ENCODE measurements around the gene CAT.

CAT gene

GRCh38 chr11:34432822-34433221 lies 5.9 kb upstream of the CAT start:
- no peak for TF ChIP-seq TAF1 (IDR thresholded peaks at IDR 0.05; ENCODE audit: borderline replicate concordance, insufficient read depth, low read length)
- no peak for TF ChIP-seq REST (IDR thresholded peaks at IDR 0.05; ENCODE audit: insufficient read depth in 1 of 2, low read depth in 2 of 2, low read length in 2 of 2)
- TF ChIP-seq SIN3A (IDR thresholded peaks at IDR 0.05; ENCODE audit: borderline replicate concordance, insufficient read depth, low read length) = no peak
- TF ChIP-seq POLR2AphosphoS5 (IDR thresholded peaks at IDR 0.05; ENCODE audit: low read depth, low read length) = no peak
- TF ChIP-seq FOXP2 (optimal IDR thresholded peaks at IDR 0.05; ENCODE audit: borderline replicate concordance, extremely low read depth, extremely low read length, insufficient read depth) = no peak

DNA sequence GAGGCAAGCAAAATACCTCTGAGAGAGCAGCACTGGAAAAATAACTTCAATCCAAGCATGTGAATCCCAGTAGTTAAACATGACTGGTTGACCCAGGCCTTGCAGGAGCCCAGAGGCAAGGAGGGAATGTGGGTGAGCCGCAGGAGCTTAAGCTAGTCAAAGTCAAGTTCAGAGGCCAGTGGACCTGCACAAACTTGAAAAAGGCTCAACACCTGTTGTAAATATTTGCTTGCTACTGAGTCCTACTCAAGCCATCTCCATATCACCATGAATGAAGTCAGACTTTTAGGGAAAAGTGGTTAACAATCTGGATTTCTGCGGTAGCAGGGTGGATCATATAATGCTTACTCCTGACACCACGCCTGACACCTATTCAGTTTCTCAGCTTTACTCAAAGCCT lies 4.8 kb upstream of the CAT start:
- TF ChIP-seq TAF1 (IDR thresholded peaks at IDR 0.05; ENCODE audit: borderline replicate concordance, insufficient read depth, low read length) (no peak), POLR2AphosphoS5 (IDR thresholded peaks at IDR 0.05; ENCODE audit: low read depth, low read length) (no peak), SIN3A (IDR thresholded peaks at IDR 0.05; ENCODE audit: borderline replicate concordance, insufficient read depth, low read length) (no peak), FOXP2 (optimal IDR thresholded peaks at IDR 0.05; ENCODE audit: borderline replicate concordance, extremely low read depth, extremely low read length, insufficient read depth) (no peak), REST (IDR thresholded peaks at IDR 0.05; ENCODE audit: insufficient read depth in 1 of 2, low read depth in 2 of 2, low read length in 2 of 2) (no peak)

DNA sequence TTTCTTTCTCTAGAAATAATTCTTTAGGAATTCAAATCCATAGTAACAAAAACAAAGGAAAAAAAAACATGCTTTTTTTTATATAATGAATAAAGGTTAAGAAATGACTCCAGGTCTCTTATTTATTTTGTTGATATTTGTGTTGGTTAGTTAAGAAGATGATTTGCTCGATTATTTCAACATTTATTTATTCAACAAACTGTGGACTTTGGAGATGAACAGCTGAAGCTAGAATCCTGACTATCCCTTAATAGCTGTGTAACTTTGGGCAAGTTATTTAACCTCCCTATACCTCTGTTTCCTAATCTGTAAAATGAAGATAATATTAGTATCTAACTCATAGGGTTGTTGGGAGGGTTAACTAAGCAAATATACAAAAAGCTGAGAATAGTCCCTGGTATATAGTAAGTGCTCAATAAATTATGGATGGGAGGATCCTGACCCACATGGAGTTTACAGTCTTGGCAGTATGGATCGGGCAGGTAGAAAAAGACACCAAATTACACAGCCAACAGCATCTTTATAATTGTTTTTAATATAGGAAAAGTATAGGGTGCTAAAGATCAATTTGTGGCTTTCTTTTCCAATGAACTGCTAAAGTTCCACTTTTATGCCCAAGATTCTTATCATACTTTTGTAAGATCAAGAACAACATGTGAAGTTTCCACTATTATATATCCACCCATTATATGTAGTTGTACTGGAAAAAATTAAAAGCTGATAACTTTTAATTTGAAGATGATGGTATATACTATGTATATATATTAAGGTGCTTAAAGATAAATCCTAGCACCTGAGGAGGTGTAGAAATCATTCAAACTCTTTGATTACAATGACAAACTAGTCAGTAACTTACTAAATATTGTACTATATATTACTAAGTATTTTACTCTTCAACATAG lies 1.3 kb upstream of the CAT start:
- TF ChIP-seq REST (IDR thresholded peaks at IDR 0.05; ENCODE audit: insufficient read depth in 1 of 2, low read depth in 2 of 2, low read length in 2 of 2) (no peak), SIN3A (IDR thresholded peaks at IDR 0.05; ENCODE audit: borderline replicate concordance, insufficient read depth, low read length) (no peak), FOXP2 (optimal IDR thresholded peaks at IDR 0.05; ENCODE audit: borderline replicate concordance, extremely low read depth, extremely low read length, insufficient read depth) (no peak), POLR2AphosphoS5 (IDR thresholded peaks at IDR 0.05; ENCODE audit: low read depth, low read length) (no peak), TAF1 (IDR thresholded peaks at IDR 0.05; ENCODE audit: borderline replicate concordance, insufficient read depth, low read length) (no peak)

GRCh38 chr11:34439610-34440198 lies 970 bp downstream of the CAT start:
- TF ChIP-seq FOXP2 (optimal IDR thresholded peaks at IDR 0.05; ENCODE audit: borderline replicate concordance, extremely low read depth, extremely low read length, insufficient read depth) = no peak
- no peak for TF ChIP-seq SIN3A (IDR thresholded peaks at IDR 0.05; ENCODE audit: borderline replicate concordance, insufficient read depth, low read length)
- TF ChIP-seq REST (IDR thresholded peaks at IDR 0.05; ENCODE audit: insufficient read depth in 1 of 2, low read depth in 2 of 2, low read length in 2 of 2) = no peak
- TF ChIP-seq POLR2AphosphoS5 (IDR thresholded peaks at IDR 0.05; ENCODE audit: low read depth, low read length) = no peak
- TF ChIP-seq TAF1 (IDR thresholded peaks at IDR 0.05; ENCODE audit: borderline replicate concordance, insufficient read depth, low read length) = no peak
